Heart left ventricle (tissue), 13 donors: ENCODE data around the gene CBX1.

Source experiments
- POLR2A ChIP-seq, 2 donors: fragments of 450-650 bp; IDR thresholded peaks; one replicate each; pipeline ENCODE4 v1.6.1; 2017; ENCODE audit warnings: antibody characterized with exemption in 2 of 2, mild to moderate bottlenecking in 2 of 2, moderate library complexity in 2 of 2
- TF ChIP-seq, protein P1 (sequence below), 12 donors: fragments of 200-600 bp; sonication (generic) in 4 of 12; IDR thresholded peaks; one replicate each; pipeline versions ENCODE4 v1.5.0 to v1.8.0; 2018 to 2022; ENCODE audit warnings: antibody characterized with exemption in 12 of 12, mild to moderate bottlenecking in 5 of 12
- donor health status: ischemic (EF 13 %, LVEDD 7.1; RV severe dilation, severe dysfunction).
- donor health status: DM: no; HTN: yes; CAD: no.
- donor health status: DM: no; HTN: no; CAD: no.
- donor health status: ischemic (EF 25% LVEDD 6.9; RV normal size, moderate dysfunction).
- donor health status: ischemic (EF 25% LVEDD 5.7; RV mildly dilated, moderate dysfunction).
- donor health status: ischemic (EF 35%, LVEDD 5.7; RV mildly dilated, moderate dysfunction).
- donor health status: nonischemic (EF 11% LVEDD 7.7; RV severe dilation, severe dysfunction).
- donor health status: DM: yes; HTN: yes; CAD: no.
- donor health status: PGD.
- donor health status: ischemic (EF 29% LVEDD 5.4; RV normal size, mild dysfunction).
- donor health status: nonischemic (EF 23%, LVEDD 6.1; RV moderate dilation, normal function).

DNA sequence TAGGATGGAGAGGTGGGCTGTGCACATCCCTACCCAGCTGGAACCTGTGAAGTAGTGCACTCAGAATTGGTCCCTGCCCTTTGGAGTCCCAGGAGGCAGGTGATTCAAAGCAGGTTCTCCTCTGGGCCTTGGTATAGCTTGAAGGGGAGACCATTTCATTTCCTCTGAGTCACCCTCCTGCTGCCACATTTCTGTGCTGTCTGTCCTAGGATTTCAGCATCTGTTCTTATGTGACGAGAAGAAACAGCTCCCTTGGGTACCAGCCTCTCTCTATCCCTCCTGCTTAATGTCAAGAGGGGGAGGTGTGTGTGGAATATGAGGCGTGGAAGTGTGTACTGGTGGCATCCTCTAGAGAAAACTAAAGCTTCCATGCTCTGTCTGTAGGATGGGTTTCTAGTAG, 58.1 kb downstream of the CBX1 start:
- TF ChIP-seq, protein P1, sequence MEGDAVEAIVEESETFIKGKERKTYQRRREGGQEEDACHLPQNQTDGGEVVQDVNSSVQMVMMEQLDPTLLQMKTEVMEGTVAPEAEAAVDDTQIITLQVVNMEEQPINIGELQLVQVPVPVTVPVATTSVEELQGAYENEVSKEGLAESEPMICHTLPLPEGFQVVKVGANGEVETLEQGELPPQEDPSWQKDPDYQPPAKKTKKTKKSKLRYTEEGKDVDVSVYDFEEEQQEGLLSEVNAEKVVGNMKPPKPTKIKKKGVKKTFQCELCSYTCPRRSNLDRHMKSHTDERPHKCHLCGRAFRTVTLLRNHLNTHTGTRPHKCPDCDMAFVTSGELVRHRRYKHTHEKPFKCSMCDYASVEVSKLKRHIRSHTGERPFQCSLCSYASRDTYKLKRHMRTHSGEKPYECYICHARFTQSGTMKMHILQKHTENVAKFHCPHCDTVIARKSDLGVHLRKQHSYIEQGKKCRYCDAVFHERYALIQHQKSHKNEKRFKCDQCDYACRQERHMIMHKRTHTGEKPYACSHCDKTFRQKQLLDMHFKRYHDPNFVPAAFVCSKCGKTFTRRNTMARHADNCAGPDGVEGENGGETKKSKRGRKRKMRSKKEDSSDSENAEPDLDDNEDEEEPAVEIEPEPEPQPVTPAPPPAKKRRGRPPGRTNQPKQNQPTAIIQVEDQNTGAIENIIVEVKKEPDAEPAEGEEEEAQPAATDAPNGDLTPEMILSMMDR (IDR thresholded peaks at IDR 0.05) = no peak
- TF ChIP-seq POLR2A (IDR thresholded peaks at IDR 0.05) = no peak
